ENCODE data around the gene DPY19L3.
"Not testable (repeated sequence)": the region's sequence is repeated elsewhere in the genome, so short reads cannot be mapped to it uniquely, and the experiment has no call there.

DPY19L3 gene

GRCh38 chr19:32447534-32447933 lies 42.0 kb downstream of the DPY19L3 start:
- not testable (repeated sequence) for DNase-seq

DNA sequence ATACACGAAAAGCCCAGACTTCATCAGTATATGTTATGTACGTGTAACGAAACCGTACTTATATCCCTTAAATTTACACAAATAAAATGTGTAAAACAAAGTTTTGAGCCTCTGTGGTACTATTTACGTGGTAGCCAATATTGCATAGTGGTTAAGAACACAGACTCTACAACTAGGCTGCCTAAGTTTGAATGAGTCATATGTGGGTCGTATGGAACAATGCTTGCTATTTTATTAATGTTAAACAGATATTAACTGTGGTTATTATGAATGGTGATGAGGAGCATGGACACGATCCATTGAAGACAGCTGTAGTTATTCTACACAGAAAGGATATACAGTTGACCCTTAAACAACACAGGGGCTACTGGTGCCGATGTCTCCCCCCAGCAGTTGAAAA lies 42.5 kb downstream of the DPY19L3 start:
- no peak for DNase-seq

- no peak for DNase-seq
Measured at GRCh38 chr19:32450217-32450616, 44.6 kb downstream of the DPY19L3 start.

DNA sequence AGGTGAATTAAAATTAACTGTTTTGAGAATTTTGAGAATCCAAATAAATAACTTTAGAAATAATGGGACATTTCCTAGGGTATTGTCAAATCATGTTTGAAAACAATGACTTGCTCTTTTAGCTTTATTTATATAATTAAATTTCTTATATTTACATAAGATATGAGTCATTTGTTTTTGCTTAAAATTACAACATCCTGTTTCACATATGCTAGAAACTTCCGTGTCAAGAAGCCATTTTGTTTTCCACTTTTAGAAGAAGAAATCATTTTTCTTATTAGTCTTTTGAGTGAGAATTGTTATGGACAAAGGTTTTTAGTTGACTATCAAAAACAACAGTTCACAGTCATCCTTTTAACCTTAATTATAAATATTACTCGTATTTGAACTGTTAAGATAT lies 48.2 kb downstream of the DPY19L3 start:
- DNase-seq: no peak

DNA sequence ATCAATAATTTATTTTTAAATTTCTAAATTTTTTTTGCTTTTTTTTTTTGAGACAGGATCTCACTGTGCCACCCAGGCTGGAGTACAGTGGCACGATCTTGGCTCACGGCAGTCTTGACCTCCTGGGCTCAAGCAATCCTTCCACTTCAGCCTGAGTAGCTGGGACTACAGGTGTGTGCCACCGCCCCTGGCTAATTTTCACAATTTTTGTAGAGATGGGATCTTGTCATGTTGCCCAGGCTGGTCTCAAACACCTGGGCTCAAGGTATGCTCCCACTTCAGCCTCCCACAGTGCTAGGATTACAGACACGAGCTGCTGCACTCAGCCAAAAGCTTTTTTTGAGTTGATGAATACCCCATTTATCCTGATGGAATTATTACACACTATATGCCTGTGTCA lies 50.8 kb downstream of the DPY19L3 start:
- DNase-seq: no peak

- no peak for DNase-seq
Measured at GRCh38 chr19:32457571-32458158, 52.1 kb downstream of the DPY19L3 start.

- DNase-seq: no peak
Measured at GRCh38 chr19:32458500-32459123, 53.0 kb downstream of the DPY19L3 start.

DNA sequence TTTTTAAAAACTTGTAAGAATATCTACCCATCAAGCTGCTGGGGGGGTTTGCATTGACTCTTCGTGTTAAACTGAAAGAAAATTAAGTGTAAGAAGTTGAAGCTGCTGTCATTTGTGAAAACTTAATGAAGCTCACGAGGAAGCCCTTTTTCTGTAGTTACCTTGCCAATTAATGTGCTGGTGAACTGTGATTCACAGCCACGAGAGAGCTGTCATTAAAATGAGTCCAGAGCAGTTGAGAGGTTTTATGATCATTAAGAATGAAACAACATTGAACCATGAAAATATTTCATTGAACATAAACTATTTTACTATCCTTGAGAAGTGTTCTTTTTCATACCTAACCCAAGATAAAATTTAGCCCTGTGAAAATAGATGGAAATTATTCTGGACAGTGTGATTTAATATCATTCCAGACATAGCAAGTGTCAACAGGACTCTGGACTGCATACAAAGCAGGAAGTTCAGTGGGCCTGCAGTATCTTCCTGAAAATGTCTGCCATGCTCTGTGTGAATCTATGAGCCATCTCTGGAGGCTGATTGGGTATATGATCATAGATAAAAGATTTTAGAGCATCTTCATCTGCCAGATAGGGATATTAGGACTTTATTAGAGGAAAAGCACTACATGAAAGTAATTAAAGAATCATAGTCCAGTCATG lies 53.8 kb downstream of the DPY19L3 start:
- DNase-seq: no peak

DNA sequence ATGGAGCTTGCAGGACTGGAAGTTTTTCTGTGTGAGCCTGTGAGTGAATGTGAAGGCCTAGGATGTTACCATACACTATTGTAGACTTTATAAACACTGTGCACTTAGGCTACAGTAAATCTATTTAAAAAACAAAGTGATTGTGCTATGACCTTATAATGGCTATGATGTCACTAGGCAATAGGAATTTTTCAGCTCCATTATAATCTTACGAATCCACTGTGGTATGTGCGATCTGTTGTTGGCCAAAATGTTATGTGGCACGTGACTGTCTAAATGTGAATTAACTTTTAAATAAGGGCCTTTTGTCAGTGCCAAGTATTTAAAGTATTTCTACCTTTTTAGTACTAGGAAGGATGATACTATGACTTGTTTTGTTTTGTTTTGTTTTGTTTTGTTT lies 54.9 kb downstream of the DPY19L3 start:
- no peak for DNase-seq

GRCh38 chr19:32464279-32464678 lies 58.7 kb downstream of the DPY19L3 start:
- DNase-seq: no peak

DNA sequence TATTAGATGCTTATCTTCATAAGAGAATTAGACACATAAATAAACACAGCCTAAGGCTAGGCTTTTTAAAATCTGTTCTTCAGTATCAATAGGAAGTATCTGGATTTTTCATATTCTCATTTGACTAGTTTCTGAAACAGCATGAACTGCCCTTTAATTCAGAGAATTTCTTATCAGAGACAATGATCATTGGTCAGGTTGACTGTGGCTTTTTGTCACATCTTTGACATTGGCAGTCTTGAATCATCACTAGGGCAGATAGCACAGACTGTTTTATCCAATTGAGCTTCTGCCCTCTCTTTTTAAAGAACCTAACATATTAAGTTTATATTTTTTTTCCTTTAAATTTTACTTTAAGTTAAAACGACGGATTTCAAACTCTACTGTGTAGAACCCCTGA lies 59.6 kb downstream of the DPY19L3 start:
- DNase-seq: no peak

GRCh38 chr19:32469795-32470194 lies 64.2 kb downstream of the DPY19L3 start:
- no peak for DNase-seq

GRCh38 chr19:32471095-32471494 lies 65.5 kb downstream of the DPY19L3 start:
- no peak for DNase-seq

DNA sequence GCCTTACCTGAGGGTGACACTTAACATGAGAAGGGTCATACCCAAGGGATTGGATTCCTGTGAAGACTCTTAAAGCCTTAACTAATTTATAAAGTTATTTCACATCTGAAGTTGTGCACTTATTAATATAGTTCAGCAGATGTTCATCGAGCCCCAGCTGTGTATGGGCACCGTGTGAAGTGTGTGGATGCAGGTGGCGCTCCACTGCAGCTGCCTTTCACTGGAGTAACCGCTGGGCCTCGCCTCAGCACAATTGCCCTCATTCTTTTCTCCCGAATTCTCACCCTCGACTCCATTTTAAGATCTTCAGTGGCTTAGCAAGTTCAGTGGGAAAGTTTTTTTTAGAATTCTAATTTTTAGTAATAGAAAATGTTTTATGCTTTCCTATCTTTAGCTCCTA lies 66.2 kb downstream of the DPY19L3 start:
- no peak for DNase-seq

GRCh38 chr19:32475141-32476031 lies 69.8 kb downstream of the DPY19L3 start:
- no peak for DNase-seq

DNA sequence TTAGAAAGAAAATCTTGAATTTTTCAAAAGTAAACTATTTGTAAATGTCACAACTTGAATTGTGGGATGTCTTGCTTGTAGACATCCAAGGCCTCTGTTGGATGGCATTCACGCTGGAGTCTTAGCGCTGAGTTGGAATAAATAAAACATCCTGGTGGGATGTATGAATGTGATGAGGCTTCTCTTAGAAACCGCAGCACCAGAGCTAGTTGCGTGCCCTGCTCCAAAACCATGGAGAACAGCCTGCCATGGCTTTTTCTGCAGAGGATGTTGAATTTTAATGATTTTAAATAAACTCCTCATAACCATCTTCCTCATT lies 70.4 kb downstream of the DPY19L3 start:
- no peak for DNase-seq

DNA sequence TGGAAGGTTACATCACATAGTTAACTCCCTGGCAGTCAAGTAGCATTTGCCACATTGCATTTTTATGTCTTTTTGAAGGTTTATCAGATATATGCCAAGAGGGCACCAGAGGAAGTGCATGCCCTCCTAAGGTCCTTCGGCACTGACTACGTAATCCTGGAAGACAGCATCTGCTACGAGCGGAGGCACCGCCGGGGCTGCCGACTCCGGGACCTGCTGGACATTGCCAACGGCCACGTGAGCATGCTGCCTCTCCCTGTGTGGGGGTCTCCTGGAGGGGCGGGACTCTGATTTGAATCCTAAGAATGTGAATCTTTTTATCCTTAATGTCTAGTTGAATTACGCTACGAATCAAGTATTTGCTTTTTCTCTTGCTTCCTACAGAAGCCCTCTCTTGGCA lies 74.8 kb downstream of the DPY19L3 start:
- no peak for DNase-seq

DNA sequence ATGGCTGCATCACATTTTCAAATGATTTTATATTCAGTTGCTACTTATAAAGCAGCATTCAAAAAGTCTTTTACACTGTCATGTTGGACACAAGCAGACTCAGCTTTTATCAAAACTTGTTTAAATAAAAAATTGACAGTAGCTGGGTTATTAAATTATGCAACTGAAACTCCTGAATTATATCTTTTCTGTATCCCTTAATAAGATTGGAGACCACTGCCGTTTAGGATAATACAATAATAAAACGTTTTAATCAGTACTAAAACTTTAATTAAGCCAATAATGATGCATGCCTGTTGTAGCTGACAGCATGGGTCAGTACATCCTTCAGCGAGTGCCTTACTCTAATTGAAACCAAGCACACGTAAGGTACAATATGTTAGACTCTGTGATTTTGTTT lies 78.0 kb downstream of the DPY19L3 start:
- DNase-seq: no peak

GRCh38 chr19:32489971-32490370 lies 84.4 kb downstream of the DPY19L3 start:
- no peak for DNase-seq

- DNase-seq: no peak
Measured at GRCh38 chr19:32497391-32497790, 91.8 kb downstream of the DPY19L3 start.

DNA sequence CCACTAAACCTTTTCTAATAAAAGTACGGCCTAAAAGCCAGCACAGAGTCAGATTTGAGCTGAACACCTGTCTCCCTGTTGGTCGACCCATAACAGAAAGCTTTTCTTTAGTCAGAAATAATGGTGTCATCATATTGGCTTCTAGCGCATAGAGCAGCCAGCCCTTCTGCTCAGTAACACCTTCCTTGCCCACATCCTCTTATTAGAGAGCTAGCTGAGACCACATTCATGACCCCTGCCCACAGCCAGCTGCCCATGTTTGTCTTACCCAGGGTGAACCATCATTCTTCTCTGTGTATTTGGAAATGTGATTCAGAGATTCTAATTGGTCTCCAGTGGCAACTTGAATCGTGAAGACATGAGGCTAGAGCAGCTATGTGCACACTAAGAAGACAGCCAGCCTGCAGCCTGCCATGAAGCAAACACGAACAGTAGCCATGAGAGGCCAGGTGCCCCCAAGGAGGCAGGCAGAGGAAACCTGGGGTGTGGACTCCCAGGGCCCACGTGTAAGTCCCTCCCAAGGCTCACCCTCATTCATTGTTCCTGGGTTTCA lies 93.2 kb downstream of the DPY19L3 start:
- DNase-seq: no peak

- not testable (repeated sequence) for DNase-seq
Measured at GRCh38 chr19:32512498-32512897, 106.9 kb downstream of the DPY19L3 start.

- DNase-seq: no peak
Measured at GRCh38 chr19:32519023-32519422, 113.5 kb downstream of the DPY19L3 start.

Measured in NCI-H1436 (cell line).